Activated T-cell treated with anti-CD3 and anti-CD28 coated beads, Interleukin-2, amount 50 U/mL, for 24 hours (primary cell): ENCODE measurements around the gene MYO1D.
A peak's percentile ranks its signal among the peaks of the same experiment; 100 is the strongest.

Experiments used
- DNase-seq: peaks from one replicate; pipeline ENCODE4 v3.0.0-alpha.2; 2020
- H3K27ac Mint-ChIP-seq: 2 replicates; pipeline ENCODE4 v1.8.0; 2020; ENCODE audit warnings: mild to moderate bottlenecking, mixed read lengths
- H3K27me3 Mint-ChIP-seq: 2 replicates; pipeline ENCODE4 v1.8.0; 2020; ENCODE audit warnings: mixed read lengths
- H3K36me3 Mint-ChIP-seq: 2 replicates; pipeline ENCODE4 v1.8.0; 2020; ENCODE audit warnings: low read depth, mixed read lengths
- H3K4me1 Mint-ChIP-seq: 2 replicates; pipeline ENCODE4 v1.8.0; 2020; ENCODE audit warnings: low read depth, mixed read lengths
- H3K4me3 Mint-ChIP-seq: 2 replicates; pipeline ENCODE4 v1.8.0; 2020; ENCODE audit warnings: mild to moderate bottlenecking, moderate library complexity, mixed read lengths
- H3K9me3 Mint-ChIP-seq: 2 replicates; pipeline ENCODE4 v1.8.0; 2020; ENCODE audit warnings: mixed read lengths

The MYO1D gene

GRCh38 chr17:32483451-32484019, 393.4 kb downstream of the MYO1D start:
- Mint-ChIP-seq H3K4me3 (no peak overlapping the region), H3K27ac (peak overlapping the region; percentile 40), H3K4me1 (peaks cover 22% of the 10 kb centered on the region), H3K9me3 (no peaks in the 10 kb centered on the region), H3K27me3 (no peaks in the 10 kb centered on the region), H3K36me3 (peaks cover 70% of the 10 kb centered on the region)
- peak; percentile 53 for DNase-seq

- Mint-ChIP-seq H3K9me3 (no peaks in the 10 kb centered on the region), H3K36me3 (peaks cover 70% of the 10 kb centered on the region), H3K4me3 (no peak overlapping the region), H3K27ac (peak overlapping the region; percentile 81), H3K27me3 (no peaks in the 10 kb centered on the region), H3K4me1 (peaks cover 14% of the 10 kb centered on the region)
- DNase-seq, result no peak
These were observed 394.2 kb downstream of the MYO1D start for GRCh38 chr17:32482568-32483320.

- Mint-ChIP-seq H3K4me1 (peaks cover 11% of the 10 kb centered on the region), H3K4me3 (no peak overlapping the region), H3K27me3 (no peaks in the 10 kb centered on the region), H3K27ac (peak overlapping the region; percentile 81), H3K36me3 (peaks cover 81% of the 10 kb centered on the region), H3K9me3 (no peaks in the 10 kb centered on the region)
- no peak for DNase-seq
These were observed 395.7 kb downstream of the MYO1D start for GRCh38 chr17:32481193-32481592.

GRCh38 chr17:32479074-32479617, 397.8 kb downstream of the MYO1D start:
- H3K36me3 Mint-ChIP-seq, result peaks cover 95% of the 10 kb centered on the region
- H3K4me1 Mint-ChIP-seq, result peaks cover 7% of the 10 kb centered on the region
- peak overlapping the region; percentile 60 for H3K27ac Mint-ChIP-seq

GRCh38 chr17:32477220-32477619, 399.7 kb downstream of the MYO1D start:
- peaks cover 93% of the 10 kb centered on the region for H3K36me3 Mint-ChIP-seq
- no peak for DNase-seq
- no peak overlapping the region for H3K4me3 Mint-ChIP-seq
- H3K27me3 Mint-ChIP-seq, result no peaks in the 10 kb centered on the region
- peaks cover 3% of the 10 kb centered on the region for H3K4me1 Mint-ChIP-seq
- peak overlapping the region; percentile 42 for H3K27ac Mint-ChIP-seq
- H3K9me3 Mint-ChIP-seq, result no peaks in the 10 kb centered on the region

More at GRCh38 chr17:32479074-32479617, 397.8 kb downstream of the MYO1D start:
- Mint-ChIP-seq H3K4me3 (no peak overlapping the region), H3K9me3 (no peaks in the 10 kb centered on the region), H3K27me3 (no peaks in the 10 kb centered on the region)
- DNase-seq, result no peak

- no peak overlapping the region for H3K4me3 Mint-ChIP-seq
- DNase-seq, result no peak
- H3K9me3 Mint-ChIP-seq, result no peaks in the 10 kb centered on the region
- H3K27ac Mint-ChIP-seq, result peak overlapping the region; percentile 68
- no peaks in the 10 kb centered on the region for H3K4me1 Mint-ChIP-seq
- no peaks in the 10 kb centered on the region for H3K27me3 Mint-ChIP-seq
- H3K36me3 Mint-ChIP-seq, result peaks cover 94% of the 10 kb centered on the region
These were observed 401.7 kb downstream of the MYO1D start for GRCh38 chr17:32475258-32475657.

GRCh38 chr17:32471652-32472051, 405.3 kb downstream of the MYO1D start:
- Mint-ChIP-seq H3K27me3 (no peaks in the 10 kb centered on the region), H3K4me3 (no peak overlapping the region), H3K9me3 (no peaks in the 10 kb centered on the region), H3K36me3 (peaks cover 95% of the 10 kb centered on the region), H3K27ac (no peak overlapping the region), H3K4me1 (peaks cover 1% of the 10 kb centered on the region)
- DNase-seq, result no peak

GRCh38 chr17:32470405-32471167, 406.3 kb downstream of the MYO1D start:
- Mint-ChIP-seq H3K4me1 (peaks cover 3% of the 10 kb centered on the region), H3K36me3 (peaks cover 94% of the 10 kb centered on the region)

GRCh38 chr17:32467949-32468348, 409.0 kb downstream of the MYO1D start:
- Mint-ChIP-seq H3K27me3 (no peaks in the 10 kb centered on the region), H3K4me3 (no peak overlapping the region), H3K36me3 (peaks cover 90% of the 10 kb centered on the region), H3K9me3 (no peaks in the 10 kb centered on the region), H3K27ac (no peak overlapping the region), H3K4me1 (peaks cover 5% of the 10 kb centered on the region)
- DNase-seq, result no peak

More at GRCh38 chr17:32470405-32471167, 406.3 kb downstream of the MYO1D start:
- no peaks in the 10 kb centered on the region for H3K27me3 Mint-ChIP-seq
- peak overlapping the region; percentile 3 for H3K27ac Mint-ChIP-seq
- no peak for DNase-seq
- no peak overlapping the region for H3K4me3 Mint-ChIP-seq
- H3K9me3 Mint-ChIP-seq, result no peaks in the 10 kb centered on the region

- Mint-ChIP-seq H3K27me3 (no peaks in the 10 kb centered on the region), H3K27ac (no peak overlapping the region), H3K4me1 (peaks cover 27% of the 10 kb centered on the region), H3K9me3 (no peaks in the 10 kb centered on the region), H3K36me3 (peaks cover 93% of the 10 kb centered on the region), H3K4me3 (no peak overlapping the region)
- DNase-seq, result no peak
These were observed 412.6 kb downstream of the MYO1D start for GRCh38 chr17:32464374-32464773.

- peaks cover 34% of the 10 kb centered on the region for H3K4me1 Mint-ChIP-seq
- H3K27ac Mint-ChIP-seq, result no peak overlapping the region
- H3K4me3 Mint-ChIP-seq, result no peak overlapping the region
- H3K36me3 Mint-ChIP-seq, result peaks cover 92% of the 10 kb centered on the region
- H3K9me3 Mint-ChIP-seq, result no peaks in the 10 kb centered on the region
- DNase-seq, result no peak
- H3K27me3 Mint-ChIP-seq, result no peaks in the 10 kb centered on the region
These were observed 413.6 kb downstream of the MYO1D start for GRCh38 chr17:32463304-32463703.

- Mint-ChIP-seq H3K4me3 (no peak overlapping the region), H3K4me1 (peaks cover 44% of the 10 kb centered on the region), H3K27ac (peak overlapping the region; percentile 49), H3K27me3 (no peaks in the 10 kb centered on the region), H3K36me3 (peaks cover 92% of the 10 kb centered on the region), H3K9me3 (no peaks in the 10 kb centered on the region)
- peak; percentile 58 for DNase-seq
These were observed 414.9 kb downstream of the MYO1D start for GRCh38 chr17:32461853-32462617.

- DNase-seq, result no peak
- H3K4me1 Mint-ChIP-seq, result peaks cover 46% of the 10 kb centered on the region
- no peaks in the 10 kb centered on the region for H3K27me3 Mint-ChIP-seq
- H3K36me3 Mint-ChIP-seq, result peaks cover 91% of the 10 kb centered on the region
- no peak overlapping the region for H3K4me3 Mint-ChIP-seq
- H3K9me3 Mint-ChIP-seq, result no peaks in the 10 kb centered on the region
- H3K27ac Mint-ChIP-seq, result peak overlapping the region; percentile 49
These were observed 415.4 kb downstream of the MYO1D start for GRCh38 chr17:32461498-32461852.

- H3K4me1 Mint-ChIP-seq, result peaks cover 47% of the 10 kb centered on the region
- no peak overlapping the region for H3K4me3 Mint-ChIP-seq
- peak overlapping the region; percentile 74 for H3K27ac Mint-ChIP-seq
- no peaks in the 10 kb centered on the region for H3K9me3 Mint-ChIP-seq
- DNase-seq, result no peak
- H3K36me3 Mint-ChIP-seq, result peaks cover 89% of the 10 kb centered on the region
- no peaks in the 10 kb centered on the region for H3K27me3 Mint-ChIP-seq
These were observed 416.9 kb downstream of the MYO1D start for GRCh38 chr17:32460054-32460453.
